Measurements from ENCODE around the gene CD22. TPM values are rescaled to one million over a fixed set of nuclear protein-coding genes. Genes with fewer than 3 reads are reported as not detected.

Gene CD22
- total RNA-seq, 3 donors from 2014 or later: 0.33 to 7.8 (median 4.8) TPM

DNA sequence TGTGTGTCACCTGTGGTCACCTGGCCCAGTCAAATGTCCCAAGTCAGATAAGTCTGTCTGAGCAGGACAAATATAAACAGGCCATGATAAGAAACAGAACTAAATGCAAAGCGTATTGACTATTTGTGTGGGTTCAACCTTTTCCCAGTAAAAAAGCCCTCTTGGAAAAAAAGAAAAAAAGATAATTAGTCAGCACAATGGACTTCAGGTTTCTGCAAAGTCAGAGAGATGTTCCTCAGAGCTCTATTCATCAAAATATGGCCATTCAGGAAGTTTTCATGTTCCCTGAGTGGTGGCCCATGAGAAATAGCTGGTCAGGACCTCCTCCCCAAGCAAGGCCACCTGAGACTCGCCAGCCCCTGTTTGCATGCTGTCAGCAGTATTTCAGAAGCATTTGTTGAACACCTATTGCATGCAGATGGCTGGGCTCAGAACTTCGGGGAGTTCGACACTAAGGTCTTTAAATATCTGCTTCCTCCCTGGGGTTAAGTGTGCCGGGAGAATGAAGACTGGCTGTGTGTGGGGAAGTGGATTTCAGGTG, 32.0 kb downstream of the CD22 start:
- DNase-seq (ENCODE audit: low spot score in 2 of 2): peak in 1 of 2 donors; percentile 31
- Histone ChIP-seq H3K27me3 (peaks cover 0 to 3% of the 10 kb centered on the region in 2 donors), H3K9me3 (no peaks in the 10 kb centered on the region), H3K27ac (no peak overlapping the region), H3K4me1 (no peaks in the 10 kb centered on the region), H3K4me3 (no peak overlapping the region), H3K36me3 (no peaks in the 10 kb centered on the region)
- intact Hi-C loops (cut with DNase I; ENCODE audit: low total_unique reads): no loop called here
- TF ChIP-seq POLR2A (IDR thresholded peaks at IDR 0.05) (no peak), POLR2AphosphoS5 (IDR thresholded peaks at IDR 0.05) (no peak)
- TF ChIP-seq, protein P1, sequence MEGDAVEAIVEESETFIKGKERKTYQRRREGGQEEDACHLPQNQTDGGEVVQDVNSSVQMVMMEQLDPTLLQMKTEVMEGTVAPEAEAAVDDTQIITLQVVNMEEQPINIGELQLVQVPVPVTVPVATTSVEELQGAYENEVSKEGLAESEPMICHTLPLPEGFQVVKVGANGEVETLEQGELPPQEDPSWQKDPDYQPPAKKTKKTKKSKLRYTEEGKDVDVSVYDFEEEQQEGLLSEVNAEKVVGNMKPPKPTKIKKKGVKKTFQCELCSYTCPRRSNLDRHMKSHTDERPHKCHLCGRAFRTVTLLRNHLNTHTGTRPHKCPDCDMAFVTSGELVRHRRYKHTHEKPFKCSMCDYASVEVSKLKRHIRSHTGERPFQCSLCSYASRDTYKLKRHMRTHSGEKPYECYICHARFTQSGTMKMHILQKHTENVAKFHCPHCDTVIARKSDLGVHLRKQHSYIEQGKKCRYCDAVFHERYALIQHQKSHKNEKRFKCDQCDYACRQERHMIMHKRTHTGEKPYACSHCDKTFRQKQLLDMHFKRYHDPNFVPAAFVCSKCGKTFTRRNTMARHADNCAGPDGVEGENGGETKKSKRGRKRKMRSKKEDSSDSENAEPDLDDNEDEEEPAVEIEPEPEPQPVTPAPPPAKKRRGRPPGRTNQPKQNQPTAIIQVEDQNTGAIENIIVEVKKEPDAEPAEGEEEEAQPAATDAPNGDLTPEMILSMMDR (IDR thresholded peaks at IDR 0.05): no peak

DNA sequence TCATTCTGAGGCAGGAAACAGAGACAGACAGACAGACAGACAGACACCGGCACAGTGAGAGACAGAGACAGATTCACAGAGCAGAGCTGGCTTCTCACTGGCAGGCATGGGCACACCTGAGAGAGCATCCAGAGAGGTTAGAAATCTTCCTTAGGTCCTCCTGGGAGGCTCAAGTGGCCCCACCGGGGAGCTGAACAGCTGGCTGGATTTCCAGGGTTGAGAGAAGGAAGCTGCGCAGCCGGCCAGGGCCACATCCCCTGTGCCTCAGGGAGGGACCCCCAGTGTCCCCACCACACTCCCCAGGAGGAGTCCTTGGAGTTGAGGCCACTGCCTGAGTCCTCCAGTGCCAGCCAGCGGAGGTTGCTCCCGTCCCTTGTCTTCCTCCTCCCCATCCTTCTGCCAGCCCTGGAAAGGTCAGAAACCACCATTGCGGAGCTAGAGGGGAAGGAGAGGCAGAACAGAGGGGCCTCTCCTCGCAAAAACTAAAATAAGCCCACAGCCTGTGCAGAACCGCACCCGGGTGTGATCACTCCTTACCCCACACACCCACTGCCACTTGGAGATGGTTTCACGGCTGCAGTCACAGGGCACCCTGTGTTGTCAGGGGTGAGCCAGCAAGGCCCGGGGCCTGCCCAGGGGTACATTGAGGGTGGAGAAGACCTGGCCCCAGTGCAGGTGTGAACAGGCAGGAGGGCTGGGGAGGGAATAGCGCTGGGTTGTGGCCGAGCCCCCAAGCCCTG, 33.4 kb downstream of the CD22 start:
- no peak for TF ChIP-seq POLR2A (IDR thresholded peaks at IDR 0.05)
- no peak for TF ChIP-seq POLR2AphosphoS5 (IDR thresholded peaks at IDR 0.05)
- TF ChIP-seq, protein P1 (IDR thresholded peaks at IDR 0.05): no peak
- H3K27ac ChIP-seq: no peak overlapping the region
- intact Hi-C loops (cut with DNase I; ENCODE audit: low total_unique reads): no loop called here
- H3K4me1 ChIP-seq: no peaks in the 10 kb centered on the region
- H3K4me3 ChIP-seq: no peak overlapping the region
- H3K36me3 ChIP-seq: no peaks in the 10 kb centered on the region
- peak in 1 of 2 donors; percentile 30 for DNase-seq (ENCODE audit: low spot score in 2 of 2)
- H3K27me3 ChIP-seq: peaks cover 0 to 3% of the 10 kb centered on the region in 2 donors
- H3K9me3 ChIP-seq: no peaks in the 10 kb centered on the region

DNA sequence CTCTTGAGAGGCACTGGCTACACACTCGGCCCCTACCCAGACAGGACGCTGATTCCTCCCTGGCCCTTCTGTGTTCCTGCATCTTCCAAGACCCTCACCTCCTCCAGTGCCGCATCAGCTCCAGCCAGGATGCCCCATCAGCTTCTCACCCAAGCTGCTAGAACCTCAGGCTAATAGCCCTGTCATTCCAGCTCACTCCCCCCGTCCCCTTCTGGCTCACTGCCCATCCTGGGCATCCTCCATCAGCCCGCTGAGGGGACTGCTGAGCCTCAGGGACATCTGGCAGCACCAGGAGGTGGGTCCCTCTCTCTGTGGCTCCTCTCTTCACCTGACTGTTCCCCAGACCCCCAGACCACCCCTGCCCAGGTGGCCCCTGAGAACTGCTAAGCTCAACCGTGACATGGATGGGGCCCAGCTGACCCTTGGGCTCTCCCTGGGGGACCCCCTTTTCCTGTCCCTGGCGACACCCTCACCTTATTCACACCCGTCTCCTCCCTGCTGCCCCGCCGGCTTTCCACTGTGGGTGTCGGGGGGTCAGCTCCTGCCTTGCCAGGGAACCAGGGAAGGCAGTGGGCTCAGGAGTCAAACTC, 34.1 kb downstream of the CD22 start:
- Histone ChIP-seq H3K27me3 (peaks cover 0 to 3% of the 10 kb centered on the region in 2 donors), H3K4me3 (no peak overlapping the region), H3K9me3 (no peaks in the 10 kb centered on the region), H3K27ac (no peak overlapping the region), H3K4me1 (no peaks in the 10 kb centered on the region), H3K36me3 (no peaks in the 10 kb centered on the region)
- intact Hi-C loops (cut with DNase I; ENCODE audit: low total_unique reads): no loop called here
- TF ChIP-seq POLR2AphosphoS5 (IDR thresholded peaks at IDR 0.05): no peak
- TF ChIP-seq, protein P1 (IDR thresholded peaks at IDR 0.05): no peak
- TF ChIP-seq POLR2A (IDR thresholded peaks at IDR 0.05): no peak
- peak in 1 of 2 donors; percentile 38 for DNase-seq (ENCODE audit: low spot score in 2 of 2)

DNA sequence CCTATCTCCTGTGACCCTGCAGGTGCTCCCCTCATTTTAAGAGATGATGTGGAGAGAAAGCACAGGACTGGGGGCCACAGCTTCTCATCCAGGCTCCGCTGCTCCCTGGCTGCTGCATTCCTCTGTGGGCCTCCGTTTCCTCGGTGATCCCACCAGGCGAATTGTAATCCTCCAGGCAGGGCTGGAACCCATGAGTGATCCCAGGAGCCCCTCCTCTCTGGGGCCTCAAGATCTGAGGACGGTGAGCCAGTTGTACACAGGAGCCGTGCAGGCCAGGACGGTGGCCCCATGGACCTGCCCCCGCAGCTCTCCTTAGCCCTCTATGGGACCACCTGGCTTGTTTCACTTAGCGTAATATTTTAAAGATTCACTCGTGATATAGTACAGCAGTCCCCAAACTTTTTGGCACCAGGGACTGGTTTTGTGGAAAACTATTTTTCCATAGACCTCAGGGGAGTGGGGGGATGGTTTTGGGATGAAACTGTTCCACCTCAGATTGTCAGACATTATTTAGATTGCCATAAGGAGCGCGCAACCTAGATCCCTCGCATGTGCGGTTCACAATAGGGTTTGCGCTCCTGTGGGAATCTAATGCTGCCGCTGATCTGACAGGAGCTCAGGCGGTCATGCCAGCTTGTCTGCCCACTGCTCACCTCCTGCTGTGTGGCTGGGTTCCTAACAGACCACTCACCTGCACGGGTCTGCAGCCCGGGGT, 34.9 kb downstream of the CD22 start:
- Histone ChIP-seq H3K27me3 (peaks cover 0 to 3% of the 10 kb centered on the region in 2 donors), H3K9me3 (no peaks in the 10 kb centered on the region), H3K4me3 (no peak overlapping the region), H3K36me3 (no peaks in the 10 kb centered on the region), H3K4me1 (no peaks in the 10 kb centered on the region), H3K27ac (no peak overlapping the region)
- peak in 1 of 2 donors; percentile 37 for DNase-seq (ENCODE audit: low spot score in 2 of 2)
- intact Hi-C loops (cut with DNase I; ENCODE audit: low total_unique reads): no loop called here
- TF ChIP-seq POLR2AphosphoS5 (IDR thresholded peaks at IDR 0.05) (no peak), POLR2A (IDR thresholded peaks at IDR 0.05) (no peak)
- TF ChIP-seq, protein P1 (IDR thresholded peaks at IDR 0.05): no peak

All from breast epithelium (tissue), 4 donors.